Measurements from ENCODE around the gene NBDY.
"Not testable (repeated sequence)": the region's sequence is repeated elsewhere in the genome, so short reads cannot be mapped to it uniquely, and the experiment has no call there.

Gene NBDY, protein sequence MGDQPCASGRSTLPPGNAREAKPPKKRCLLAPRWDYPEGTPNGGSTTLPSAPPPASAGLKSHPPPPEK

DNA sequence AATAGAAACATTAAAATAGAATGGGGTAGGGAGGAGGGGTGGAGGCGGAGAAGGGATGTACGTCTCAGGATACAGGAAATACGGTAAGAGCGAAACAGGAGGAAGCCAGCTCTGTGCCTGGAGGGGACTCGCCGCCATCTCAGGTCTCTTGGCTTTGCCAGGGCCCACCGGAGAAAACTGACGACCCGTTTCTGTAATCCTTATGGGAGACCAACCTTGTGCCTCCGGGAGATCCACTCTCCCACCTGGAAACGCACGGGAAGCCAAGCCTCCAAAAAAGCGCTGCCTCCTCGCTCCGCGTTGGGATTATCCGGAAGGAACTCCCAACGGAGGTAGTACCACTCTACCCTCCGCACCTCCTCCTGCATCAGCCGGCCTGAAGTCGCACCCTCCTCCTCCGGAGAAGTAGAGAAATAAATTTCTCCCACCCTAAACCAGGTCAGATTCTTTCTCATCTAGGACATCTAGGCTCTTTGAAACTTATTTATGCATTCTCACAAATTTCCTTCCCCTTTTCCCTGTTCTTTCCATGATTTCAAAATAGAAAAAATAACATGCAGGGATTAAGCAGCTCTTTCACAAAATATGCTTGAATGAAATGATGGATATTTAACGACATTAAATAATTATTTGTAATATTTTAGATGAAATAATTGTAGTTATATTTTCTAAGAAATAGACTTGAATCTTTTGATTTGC, at the start of gene NBDY:
Gene NBDY (plus strand): TSS at position 92 of the 699 bp plus-strand sequence. CDS start 111 bp downstream, at position 203.
- H3K9me3 ChIP-seq (ENCODE audit: control insufficient read depth in 1 of 2, low read length in 2 of 2), result no peaks in the 10 kb centered on the region
- peak within 1 kb of the TSS; percentile 75 to 77 for H3K9ac ChIP-seq (ENCODE audit: low read depth in 1 of 2, low read length in 2 of 2)
- peaks cover 0 to 6% of the 10 kb centered on the region in 2 donors for H3K4me1 ChIP-seq (ENCODE audit: control insufficient read depth in 1 of 2, insufficient read depth in 2 of 2, low read length in 2 of 2)
- peak within 1 kb of the TSS; percentile 83 to 87 for H3K4me3 ChIP-seq (ENCODE audit: low read depth in 1 of 2, low read length in 2 of 2)
- no peaks in the 10 kb centered on the region for H3K36me3 ChIP-seq (ENCODE audit: control insufficient read depth in 1 of 2, insufficient read depth in 2 of 2, low read length in 2 of 2)
- H3K27ac ChIP-seq (ENCODE audit: low read depth, low read length), result no peak within 1 kb of the TSS
- no peaks in the 10 kb centered on the region for H3K27me3 ChIP-seq (ENCODE audit: control insufficient read depth in 1 of 2, insufficient read depth in 2 of 2, low read length in 2 of 2)

GRCh38 chrX:56704530-56704929, 24.5 kb upstream of the NBDY start:
- H3K36me3 ChIP-seq (ENCODE audit: control insufficient read depth in 1 of 2, insufficient read depth in 2 of 2, low read length in 2 of 2); H3K4me1 ChIP-seq (ENCODE audit: control insufficient read depth in 1 of 2, insufficient read depth in 2 of 2, low read length in 2 of 2); H3K27me3 ChIP-seq (ENCODE audit: control insufficient read depth in 1 of 2, insufficient read depth in 2 of 2, low read length in 2 of 2); H3K9ac ChIP-seq (ENCODE audit: low read depth in 1 of 2, low read length in 2 of 2); H3K4me3 ChIP-seq (ENCODE audit: low read depth in 1 of 2, low read length in 2 of 2); H3K9me3 ChIP-seq (ENCODE audit: control insufficient read depth in 1 of 2, low read length in 2 of 2); H3K27ac ChIP-seq (ENCODE audit: low read depth, low read length): not testable (repeated sequence)

- no peak overlapping the region for H3K9ac ChIP-seq (ENCODE audit: low read depth in 1 of 2, low read length in 2 of 2)
- no peaks in the 10 kb centered on the region for H3K27me3 ChIP-seq (ENCODE audit: control insufficient read depth in 1 of 2, insufficient read depth in 2 of 2, low read length in 2 of 2)
- H3K4me3 ChIP-seq (ENCODE audit: low read depth in 1 of 2, low read length in 2 of 2), result no peak overlapping the region
- no peaks in the 10 kb centered on the region for H3K36me3 ChIP-seq (ENCODE audit: control insufficient read depth in 1 of 2, insufficient read depth in 2 of 2, low read length in 2 of 2)
- no peak overlapping the region for H3K27ac ChIP-seq (ENCODE audit: low read depth, low read length)
- H3K9me3 ChIP-seq (ENCODE audit: control insufficient read depth in 1 of 2, low read length in 2 of 2), result no peaks in the 10 kb centered on the region
- peaks cover 0 to 6% of the 10 kb centered on the region in 2 donors for H3K4me1 ChIP-seq (ENCODE audit: control insufficient read depth in 1 of 2, insufficient read depth in 2 of 2, low read length in 2 of 2)
These were observed 2.4 kb upstream of the NBDY start for GRCh38 chrX:56726605-56727004.

DNA sequence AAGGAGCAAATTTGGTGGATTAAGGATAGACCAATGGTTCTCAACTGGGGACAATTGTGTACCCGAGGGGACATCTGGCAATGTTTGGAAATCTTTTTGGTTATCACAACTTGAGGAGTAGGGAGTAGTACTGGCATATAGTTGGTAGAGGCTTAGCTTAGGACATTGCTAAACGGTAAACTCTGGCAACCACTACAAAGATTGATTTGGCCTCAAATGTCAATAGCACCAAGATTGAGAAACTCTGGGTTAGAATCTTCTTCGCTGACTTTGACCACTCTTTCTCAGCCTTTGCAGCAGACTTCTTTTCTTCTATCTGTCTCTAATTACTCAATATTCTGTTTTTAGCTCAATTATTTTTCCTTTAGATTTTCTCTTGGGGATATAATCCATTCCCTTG, 1.5 kb upstream of the NBDY start:
- H3K27ac ChIP-seq (ENCODE audit: low read depth, low read length), result no peak overlapping the region
- H3K4me3 ChIP-seq (ENCODE audit: low read depth in 1 of 2, low read length in 2 of 2), result no peak overlapping the region
- no peaks in the 10 kb centered on the region for H3K27me3 ChIP-seq (ENCODE audit: control insufficient read depth in 1 of 2, insufficient read depth in 2 of 2, low read length in 2 of 2)
- H3K4me1 ChIP-seq (ENCODE audit: control insufficient read depth in 1 of 2, insufficient read depth in 2 of 2, low read length in 2 of 2), result peaks cover 0 to 6% of the 10 kb centered on the region in 2 donors
- no peaks in the 10 kb centered on the region for H3K9me3 ChIP-seq (ENCODE audit: control insufficient read depth in 1 of 2, low read length in 2 of 2)
- H3K9ac ChIP-seq (ENCODE audit: low read depth in 1 of 2, low read length in 2 of 2), result no peak overlapping the region
- H3K36me3 ChIP-seq (ENCODE audit: control insufficient read depth in 1 of 2, insufficient read depth in 2 of 2, low read length in 2 of 2), result no peaks in the 10 kb centered on the region

GRCh38 chrX:56728321-56728720, 722 bp upstream of the NBDY start:
- peaks cover 0 to 6% of the 10 kb centered on the region in 2 donors for H3K4me1 ChIP-seq (ENCODE audit: control insufficient read depth in 1 of 2, insufficient read depth in 2 of 2, low read length in 2 of 2)
- H3K9ac ChIP-seq (ENCODE audit: low read depth in 1 of 2, low read length in 2 of 2), result no peak overlapping the region
- H3K9me3 ChIP-seq (ENCODE audit: control insufficient read depth in 1 of 2, low read length in 2 of 2), result no peaks in the 10 kb centered on the region
- H3K27ac ChIP-seq (ENCODE audit: low read depth, low read length), result no peak overlapping the region
- peak overlapping the region in 1 of 2 donors; percentile 87 for H3K4me3 ChIP-seq (ENCODE audit: low read depth in 1 of 2, low read length in 2 of 2)
- no peaks in the 10 kb centered on the region for H3K27me3 ChIP-seq (ENCODE audit: control insufficient read depth in 1 of 2, insufficient read depth in 2 of 2, low read length in 2 of 2)
- no peaks in the 10 kb centered on the region for H3K36me3 ChIP-seq (ENCODE audit: control insufficient read depth in 1 of 2, insufficient read depth in 2 of 2, low read length in 2 of 2)

DNA sequence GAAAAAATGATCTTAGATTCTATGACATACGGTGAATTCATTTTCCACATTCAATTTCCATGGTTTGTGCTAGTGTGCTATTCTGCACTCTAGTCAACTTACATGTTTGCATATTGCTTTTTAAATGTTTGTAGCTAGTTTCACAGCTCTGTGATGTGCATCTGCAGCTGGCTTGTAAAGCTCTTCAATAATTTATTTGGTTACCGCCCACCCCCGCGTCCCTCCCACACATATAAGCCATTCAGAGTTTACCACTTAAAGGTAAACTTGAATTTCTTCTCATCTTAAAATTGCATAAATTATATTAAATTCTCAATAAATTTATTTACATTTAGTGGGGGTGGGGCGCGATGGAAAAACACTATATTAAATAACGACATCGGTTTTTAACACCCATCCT, 291 bp upstream of the NBDY start:
- Histone ChIP-seq H3K4me3 (ENCODE audit: low read depth in 1 of 2, low read length in 2 of 2) (peak overlapping the region; percentile 83 to 87), H3K9me3 (ENCODE audit: control insufficient read depth in 1 of 2, low read length in 2 of 2) (no peaks in the 10 kb centered on the region), H3K36me3 (ENCODE audit: control insufficient read depth in 1 of 2, insufficient read depth in 2 of 2, low read length in 2 of 2) (no peaks in the 10 kb centered on the region), H3K27me3 (ENCODE audit: control insufficient read depth in 1 of 2, insufficient read depth in 2 of 2, low read length in 2 of 2) (no peaks in the 10 kb centered on the region), H3K9ac (ENCODE audit: low read depth in 1 of 2, low read length in 2 of 2) (no peak overlapping the region), H3K27ac (ENCODE audit: low read depth, low read length) (no peak overlapping the region), H3K4me1 (ENCODE audit: control insufficient read depth in 1 of 2, insufficient read depth in 2 of 2, low read length in 2 of 2) (peaks cover 0 to 6% of the 10 kb centered on the region in 2 donors)

GRCh38 chrX:56733459-56734046, 4.5 kb downstream of the NBDY start:
- Histone ChIP-seq H3K27ac (ENCODE audit: low read depth, low read length) (no peak overlapping the region), H3K4me1 (ENCODE audit: control insufficient read depth in 1 of 2, insufficient read depth in 2 of 2, low read length in 2 of 2) (peaks cover 3 to 6% of the 10 kb centered on the region in 2 donors), H3K27me3 (ENCODE audit: control insufficient read depth in 1 of 2, insufficient read depth in 2 of 2, low read length in 2 of 2) (no peaks in the 10 kb centered on the region), H3K9ac (ENCODE audit: low read depth in 1 of 2, low read length in 2 of 2) (no peak overlapping the region), H3K36me3 (ENCODE audit: control insufficient read depth in 1 of 2, insufficient read depth in 2 of 2, low read length in 2 of 2) (peaks cover 0 to 4% of the 10 kb centered on the region in 2 donors), H3K9me3 (ENCODE audit: control insufficient read depth in 1 of 2, low read length in 2 of 2) (no peaks in the 10 kb centered on the region), H3K4me3 (ENCODE audit: low read depth in 1 of 2, low read length in 2 of 2) (no peak overlapping the region)

GRCh38 chrX:56736219-56736618, 7.2 kb downstream of the NBDY start:
- H3K9ac ChIP-seq (ENCODE audit: low read depth in 1 of 2, low read length in 2 of 2), result no peak overlapping the region
- H3K4me1 ChIP-seq (ENCODE audit: control insufficient read depth in 1 of 2, insufficient read depth in 2 of 2, low read length in 2 of 2), result peaks cover 0 to 3% of the 10 kb centered on the region in 2 donors
- no peaks in the 10 kb centered on the region for H3K9me3 ChIP-seq (ENCODE audit: control insufficient read depth in 1 of 2, low read length in 2 of 2)
- no peak overlapping the region for H3K4me3 ChIP-seq (ENCODE audit: low read depth in 1 of 2, low read length in 2 of 2)
- peaks cover 0 to 4% of the 10 kb centered on the region in 2 donors for H3K36me3 ChIP-seq (ENCODE audit: control insufficient read depth in 1 of 2, insufficient read depth in 2 of 2, low read length in 2 of 2)
- no peaks in the 10 kb centered on the region for H3K27me3 ChIP-seq (ENCODE audit: control insufficient read depth in 1 of 2, insufficient read depth in 2 of 2, low read length in 2 of 2)
- no peak overlapping the region for H3K27ac ChIP-seq (ENCODE audit: low read depth, low read length)

GRCh38 chrX:56738670-56739069, 9.6 kb downstream of the NBDY start:
- H3K27ac ChIP-seq (ENCODE audit: low read depth, low read length), result no peak overlapping the region

GRCh38 chrX:56744996-56745395, 16.0 kb downstream of the NBDY start:
- H3K27ac ChIP-seq (ENCODE audit: low read depth, low read length), result no peak overlapping the region
- no peaks in the 10 kb centered on the region for H3K4me1 ChIP-seq (ENCODE audit: control insufficient read depth in 1 of 2, insufficient read depth in 2 of 2, low read length in 2 of 2)
- no peak overlapping the region for H3K9ac ChIP-seq (ENCODE audit: low read depth in 1 of 2, low read length in 2 of 2)
- no peaks in the 10 kb centered on the region for H3K36me3 ChIP-seq (ENCODE audit: control insufficient read depth in 1 of 2, insufficient read depth in 2 of 2, low read length in 2 of 2)
- no peaks in the 10 kb centered on the region for H3K27me3 ChIP-seq (ENCODE audit: control insufficient read depth in 1 of 2, insufficient read depth in 2 of 2, low read length in 2 of 2)
- no peaks in the 10 kb centered on the region for H3K9me3 ChIP-seq (ENCODE audit: control insufficient read depth in 1 of 2, low read length in 2 of 2)
- no peak overlapping the region for H3K4me3 ChIP-seq (ENCODE audit: low read depth in 1 of 2, low read length in 2 of 2)

More at GRCh38 chrX:56738670-56739069, 9.6 kb downstream of the NBDY start:
- Histone ChIP-seq H3K9ac (ENCODE audit: low read depth in 1 of 2, low read length in 2 of 2) (no peak overlapping the region), H3K36me3 (ENCODE audit: control insufficient read depth in 1 of 2, insufficient read depth in 2 of 2, low read length in 2 of 2) (peaks cover 0 to 4% of the 10 kb centered on the region in 2 donors), H3K27me3 (ENCODE audit: control insufficient read depth in 1 of 2, insufficient read depth in 2 of 2, low read length in 2 of 2) (no peaks in the 10 kb centered on the region), H3K4me3 (ENCODE audit: low read depth in 1 of 2, low read length in 2 of 2) (no peak overlapping the region), H3K4me1 (ENCODE audit: control insufficient read depth in 1 of 2, insufficient read depth in 2 of 2, low read length in 2 of 2) (peaks cover 0 to 3% of the 10 kb centered on the region in 2 donors), H3K9me3 (ENCODE audit: control insufficient read depth in 1 of 2, low read length in 2 of 2) (no peaks in the 10 kb centered on the region)
